ENCODE results near the gene NAA16.
"Not testable (repeated sequence)": the region's sequence is repeated elsewhere in the genome, so short reads cannot be mapped to it uniquely, and the experiment has no call there.

Gene NAA16

DNA sequence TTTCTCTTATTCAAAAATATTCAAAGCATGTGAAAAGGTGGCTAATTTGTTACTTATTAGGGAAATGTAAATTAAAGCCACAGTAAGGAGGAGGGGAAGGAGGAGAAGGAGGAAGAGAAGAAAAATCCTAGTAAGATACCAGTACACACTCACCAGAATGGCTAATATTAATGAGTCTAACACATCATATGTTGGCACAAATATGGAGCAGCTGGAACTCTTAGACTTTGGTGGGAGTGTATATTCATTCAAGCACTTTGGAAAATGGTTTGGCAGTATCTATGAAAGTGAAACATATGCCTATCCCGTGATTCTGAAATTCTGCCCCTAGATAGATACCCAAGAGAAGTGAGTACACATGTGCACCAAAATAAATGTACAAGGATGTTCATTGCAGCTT, 108.1 kb downstream of the NAA16 start:
- no peak overlapping the region for H3K4me3 ChIP-seq (ENCODE audit: low read depth, low read length)
- no peak for DNase-seq (ENCODE audit: low read depth)
- TF ChIP-seq, protein P1, sequence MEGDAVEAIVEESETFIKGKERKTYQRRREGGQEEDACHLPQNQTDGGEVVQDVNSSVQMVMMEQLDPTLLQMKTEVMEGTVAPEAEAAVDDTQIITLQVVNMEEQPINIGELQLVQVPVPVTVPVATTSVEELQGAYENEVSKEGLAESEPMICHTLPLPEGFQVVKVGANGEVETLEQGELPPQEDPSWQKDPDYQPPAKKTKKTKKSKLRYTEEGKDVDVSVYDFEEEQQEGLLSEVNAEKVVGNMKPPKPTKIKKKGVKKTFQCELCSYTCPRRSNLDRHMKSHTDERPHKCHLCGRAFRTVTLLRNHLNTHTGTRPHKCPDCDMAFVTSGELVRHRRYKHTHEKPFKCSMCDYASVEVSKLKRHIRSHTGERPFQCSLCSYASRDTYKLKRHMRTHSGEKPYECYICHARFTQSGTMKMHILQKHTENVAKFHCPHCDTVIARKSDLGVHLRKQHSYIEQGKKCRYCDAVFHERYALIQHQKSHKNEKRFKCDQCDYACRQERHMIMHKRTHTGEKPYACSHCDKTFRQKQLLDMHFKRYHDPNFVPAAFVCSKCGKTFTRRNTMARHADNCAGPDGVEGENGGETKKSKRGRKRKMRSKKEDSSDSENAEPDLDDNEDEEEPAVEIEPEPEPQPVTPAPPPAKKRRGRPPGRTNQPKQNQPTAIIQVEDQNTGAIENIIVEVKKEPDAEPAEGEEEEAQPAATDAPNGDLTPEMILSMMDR (IDR thresholded peaks at IDR 0.05; ENCODE audit: low read depth, low read length) = no peak
- TF ChIP-seq POLR2A (IDR thresholded peaks at IDR 0.05; ENCODE audit: extremely low read depth, insufficient read length) = no peak
- TF ChIP-seq MYC (IDR thresholded peaks at IDR 0.05; ENCODE audit: low read depth, low read length) = no peak
- TF ChIP-seq, protein P2, sequence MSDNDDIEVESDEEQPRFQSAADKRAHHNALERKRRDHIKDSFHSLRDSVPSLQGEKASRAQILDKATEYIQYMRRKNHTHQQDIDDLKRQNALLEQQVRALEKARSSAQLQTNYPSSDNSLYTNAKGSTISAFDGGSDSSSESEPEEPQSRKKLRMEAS (IDR thresholded peaks at IDR 0.05; ENCODE audit: low read depth, low read length) = no peak

DNA sequence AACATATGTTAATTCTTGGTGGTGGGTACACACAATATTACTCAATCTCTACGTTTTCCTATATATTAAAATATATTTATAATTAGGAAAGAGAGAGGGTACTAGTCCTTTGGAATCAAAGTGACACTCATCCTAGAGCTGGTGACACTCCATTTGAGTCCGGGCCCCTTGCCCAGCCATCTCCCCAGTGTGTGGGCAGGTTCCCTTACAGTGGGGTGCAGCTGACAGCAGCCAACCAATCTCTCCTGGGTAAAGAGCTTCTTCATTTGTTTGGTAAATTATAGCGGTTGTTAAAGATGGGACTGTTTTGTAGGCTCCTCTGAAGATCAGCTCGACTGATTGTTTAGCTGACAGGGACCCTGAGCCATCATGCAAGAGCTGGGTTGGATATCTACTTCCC, 109.1 kb downstream of the NAA16 start:
- DNase-seq (ENCODE audit: low read depth) = no peak
- TF ChIP-seq, protein P2 (IDR thresholded peaks at IDR 0.05; ENCODE audit: low read depth, low read length) = no peak
- H3K4me3 ChIP-seq (ENCODE audit: low read depth, low read length) = no peak overlapping the region

DNA sequence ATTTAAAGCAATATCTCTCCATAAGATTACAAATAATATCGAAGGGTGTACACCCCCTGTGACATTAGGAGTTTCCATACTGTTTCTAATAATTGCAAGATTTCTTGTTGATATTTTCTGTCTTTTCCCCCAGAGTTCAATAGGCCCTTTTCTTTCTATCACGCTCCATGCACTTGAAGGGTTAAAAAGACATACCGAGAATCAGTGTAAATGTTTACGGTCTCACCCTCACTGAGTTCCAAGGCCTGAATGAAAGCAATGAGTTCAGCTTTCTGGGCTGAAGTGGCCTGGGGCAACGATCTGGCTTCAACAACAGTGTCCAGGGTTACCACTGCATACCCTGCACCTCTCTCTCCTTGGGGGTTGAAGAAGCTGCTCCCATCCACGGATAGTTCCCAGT, 110.3 kb downstream of the NAA16 start:
- DNase-seq (ENCODE audit: low read depth); H3K4me3 ChIP-seq (ENCODE audit: low read depth, low read length): not testable (repeated sequence)

DNA sequence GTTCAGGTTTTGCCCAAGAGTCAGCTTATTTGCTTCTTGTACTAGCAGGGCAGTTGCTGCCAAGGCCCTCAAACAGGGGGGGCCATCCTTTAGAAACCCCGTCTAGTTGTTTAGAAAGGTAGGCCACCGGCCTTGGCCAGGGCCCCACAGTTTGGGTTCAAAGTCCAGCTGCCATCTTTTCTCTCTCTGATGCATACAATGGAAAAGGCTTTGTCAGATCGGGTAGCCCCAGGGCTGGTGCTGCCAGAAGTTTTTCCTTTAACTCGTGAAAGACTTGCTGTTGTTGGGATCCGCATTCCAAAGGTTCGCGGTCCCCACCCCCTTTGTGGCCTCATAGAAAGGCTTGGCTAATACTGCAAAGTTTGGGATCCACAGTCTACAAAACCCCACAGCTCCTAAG, 110.9 kb downstream of the NAA16 start:
- DNase-seq (ENCODE audit: low read depth) = not testable (repeated sequence)

DNA sequence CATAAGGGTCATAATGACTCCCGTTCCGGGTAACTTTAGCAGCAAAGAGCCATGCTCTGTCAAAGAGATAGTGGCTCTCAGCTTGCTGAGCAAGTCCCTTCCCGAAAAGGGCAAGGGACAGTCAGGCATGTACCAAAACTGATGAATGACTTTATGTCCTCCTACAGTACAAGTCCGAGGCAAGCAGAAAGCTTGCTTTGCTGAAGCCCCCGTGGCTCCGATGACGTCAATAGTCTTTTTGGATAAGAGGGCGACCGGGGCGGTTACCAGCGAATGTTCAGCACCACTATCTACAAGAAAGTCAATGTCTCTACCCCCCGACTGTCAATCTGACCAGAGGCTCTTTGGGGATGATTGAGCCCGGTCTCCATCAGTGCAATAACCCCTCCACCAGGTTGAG, 112.2 kb downstream of the NAA16 start:
- not testable (repeated sequence) for DNase-seq (ENCODE audit: low read depth); H3K4me3 ChIP-seq (ENCODE audit: low read depth, low read length)

More for the DNA sequence above, 110.9 kb downstream of the NAA16 start:
- not testable (repeated sequence) for H3K4me3 ChIP-seq (ENCODE audit: low read depth, low read length)

DNA sequence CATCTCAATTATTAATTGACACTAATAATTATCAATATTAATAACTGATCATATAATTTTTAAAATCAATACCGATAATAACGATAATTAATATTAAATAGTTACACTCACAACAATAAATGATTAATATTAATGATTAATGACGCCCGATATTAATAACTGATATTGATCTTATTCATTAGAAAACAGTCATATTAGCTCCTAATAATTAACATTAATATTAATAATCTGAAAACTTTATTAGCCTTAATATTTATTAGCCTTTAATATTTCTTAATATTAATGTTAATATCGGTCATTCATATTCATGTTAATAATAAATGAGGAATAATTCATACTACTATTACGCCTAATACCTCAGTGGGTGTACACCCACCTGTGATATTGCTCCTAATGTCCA, 113.6 kb downstream of the NAA16 start:
- DNase-seq (ENCODE audit: low read depth); H3K4me3 ChIP-seq (ENCODE audit: low read depth, low read length): not testable (repeated sequence)

DNA sequence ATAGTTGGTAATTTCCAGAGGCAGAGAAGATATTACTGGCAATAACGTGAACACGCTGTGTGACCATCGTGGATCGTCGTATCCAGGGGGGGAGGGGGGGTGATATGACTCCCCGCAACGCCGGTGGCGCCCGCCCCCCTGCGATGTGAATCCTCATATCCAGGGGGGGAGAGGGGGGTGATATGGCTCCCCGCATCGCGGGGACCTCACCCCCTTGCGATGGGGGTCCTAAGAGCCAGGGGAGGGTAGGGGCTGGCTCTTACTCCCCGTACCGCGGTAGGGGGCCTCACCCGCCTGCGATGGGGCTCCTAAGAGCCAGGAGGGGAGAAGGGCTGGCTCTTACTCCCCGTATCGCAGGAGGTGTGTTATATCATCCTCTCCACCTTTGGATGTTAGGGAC, 115.0 kb downstream of the NAA16 start:
- H3K4me3 ChIP-seq (ENCODE audit: low read depth, low read length) = no peak overlapping the region
- DNase-seq (ENCODE audit: low read depth) = no peak
- TF ChIP-seq MYC (IDR thresholded peaks at IDR 0.05; ENCODE audit: low read depth, low read length) (no peak), POLR2A (IDR thresholded peaks at IDR 0.05; ENCODE audit: extremely low read depth, insufficient read length) (no peak)
- TF ChIP-seq, protein P1 (IDR thresholded peaks at IDR 0.05; ENCODE audit: low read depth, low read length) = no peak
- TF ChIP-seq, protein P2 (IDR thresholded peaks at IDR 0.05; ENCODE audit: low read depth, low read length) = no peak

All from NB4 (cell line).